Psoas muscle (tissue), 8 donors: ENCODE data around the gene ZNF853. TPM values are rescaled to one million over a fixed set of nuclear protein-coding genes. Genes with fewer than 3 reads are reported as not detected.

Experiments used
- ATAC-seq, 4 donors: fragments of 200-7000 bp; cut with Tn5 transposase; one replicate each; pipeline ENCODE4 v1.9.1; 2020; ENCODE audit warnings: moderate library complexity in 3 of 4, mild to moderate bottlenecking in 2 of 4
- DNase-seq, 2 donors: peaks; one replicate each; pipeline ENCODE4 v3.0.0-alpha.2; 2020
- H3K27ac ChIP-seq: fragments of 200-600 bp; one replicate; pipeline ENCODE4 v1.8.0; 2022
- H3K27me3 ChIP-seq, 3 donors: fragments of 200-600 bp in 1 of 3; one replicate each; pipeline versions ENCODE4 v1.6.1 to v1.8.0; 2013 to 2022; ENCODE audit warnings: low read length in 2 of 3, mild to moderate bottlenecking in 2 of 3, moderate library complexity in 1 of 3; ENCODE audit not compliant: insufficient read depth in 3 of 3
- H3K36me3 ChIP-seq, 2 donors: fragments of 200-600 bp in 1 of 2; one replicate each; pipeline versions ENCODE4 v1.6.1 to v1.8.0; 2013 to 2022; ENCODE audit warnings: low read depth in 1 of 2, mild to moderate bottlenecking in 1 of 2, moderate library complexity in 1 of 2; ENCODE audit not compliant: insufficient read depth in 1 of 2
- H3K4me1 ChIP-seq: fragments of 200-600 bp; one replicate; pipeline ENCODE4 v1.8.0; 2022
- H3K4me3 ChIP-seq: fragments of 200-600 bp; one replicate; pipeline ENCODE4 v1.8.0; 2022; ENCODE audit warnings: mild to moderate bottlenecking
- H3K9me3 ChIP-seq: fragments of 200-600 bp; one replicate; pipeline ENCODE4 v1.8.0; 2022
- WGBS, 3 donors: extraction: QIAGEN DNeasy Blood & Tissue Kit; methylation state at CpG; one replicate each; pipeline versions ENCODE4 v1.1.6 to v1.1.7; 2013; 5-methylcytosine and 5-hydroxymethylcytosine counted together
- intact Hi-C, 2 donors: fragments of 100-400 bp; cut with DNase I; formaldehyde crosslinking; loops; one replicate each; pipeline versions ENCODE4 v1.11.0 to v1.14.2; 2022
- long read RNA-seq, 2 donors: library from polyadenylated mRNA; unstranded; transcript quantifications; one replicate each; pipeline ENCODE4 v2.0.0, GENCODE V29; 2021
- polyA plus RNA-seq, 3 donors: library from polyadenylated mRNA; stranded (reverse); fragments of 200-250 nt; gene quantifications; one replicate each; pipeline ENCODE4 v1.2.3, GENCODE V29; 2013
- total RNA-seq, 4 donors: library from RNA; stranded (reverse); fragmentation: NEBNext Ultra II Directional in 2 of 4; extraction: Animal tissue kit (Norgen Biotek cat#: 25700) in 2 of 4; gene quantifications; one replicate each; pipeline versions ENCODE4 v1.2.1 to v1.2.4, GENCODE V29; 2021 to 2023
- TF ChIP-seq, protein P1 (sequence below): fragments of 200-600 bp; IDR thresholded peaks from one replicate; pipeline ENCODE4 v1.8.0; 2022; ENCODE audit warnings: antibody characterized with exemption
- donor health status: healthy with polysubstance abuse.
- donor health status: DM: no; HTN: no; CAD: no; lungs with moderate emphysema.
- donor health status: Bipolar disorder and iron deficiency.
- donor health status: healthy.
- donor health status: DM: yes; HTN: yes; CAD: no.
- donor health status: DM: no; HTN: no; CAD: no.
- donor health status: DM: no; HTN: no; CAD: no.
- donor health status: DM: yes; HTN: yes; CAD: no.

Gene ZNF853
- total RNA-seq (10 to 100 TPM in 3 of 4 donors, 1 to 10 TPM in 1; 7.0 to 10.5 (median 10.4) TPM), polyA plus RNA-seq (1 to 10 TPM; 4.4 to 7.8 (median 6.7) TPM)
- long read RNA-seq, donor 1, transcript ZNF853-201 (3 exons, 3,857 nt): major isoform, 14 of 22 reads
- long read RNA-seq, donor 1, partial matches to known transcripts: 8 of 22 reads
- long read RNA-seq, donor 1, other reads (novel, unspliced or antisense): 0 of 22 reads
- long read RNA-seq, donor 2, transcript ZNF853-201 (3 exons, 3,857 nt): major isoform, 35 of 93 reads
- long read RNA-seq, donor 2, partial matches to known transcripts: 17 of 93 reads
- long read RNA-seq, donor 2, other reads (novel, unspliced or antisense): 41 of 93 reads

DNA sequence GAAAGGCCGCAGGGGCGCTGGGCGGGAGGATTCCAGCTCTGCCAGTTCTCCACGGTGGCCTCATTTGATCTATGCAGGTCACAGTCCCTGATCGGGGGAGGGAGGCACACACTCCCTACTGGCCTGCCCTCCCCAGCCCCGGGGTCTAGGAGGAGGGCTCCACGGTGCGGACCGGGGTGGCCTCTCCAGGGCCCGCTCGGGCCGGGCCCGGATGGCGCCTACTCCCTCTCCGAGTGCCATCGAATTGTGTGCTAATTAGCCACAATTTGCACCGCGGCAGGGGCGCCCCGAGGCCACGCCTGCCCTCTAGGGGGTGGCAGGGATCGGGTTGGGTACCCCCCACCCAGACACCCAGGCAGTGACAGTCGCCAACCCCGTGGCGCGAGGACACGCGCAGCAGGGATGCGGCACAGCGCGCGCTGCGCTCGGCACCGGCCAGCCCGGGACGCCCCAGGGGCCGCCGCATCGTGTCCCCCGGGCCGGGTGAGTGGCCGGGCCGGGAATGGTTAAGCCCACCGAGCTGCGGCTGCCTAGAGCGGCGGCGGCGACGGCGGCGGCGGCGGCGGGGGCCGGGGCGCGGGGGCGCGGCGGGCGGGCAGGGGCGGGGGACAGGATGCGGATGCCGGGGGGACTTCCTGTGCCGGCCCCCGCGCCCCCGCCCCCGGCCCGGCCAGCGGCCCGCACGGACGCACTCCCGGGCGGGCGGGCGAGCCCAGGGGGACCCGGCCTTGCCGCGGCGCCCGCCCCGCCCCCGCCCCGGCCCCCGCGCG, at the start of gene ZNF853:
ZNF853 (plus strand) TSS at position 658 of the 770 bp plus-strand sequence. CDS start 565 bp downstream, outside the sequence.
- Histone ChIP-seq H3K27me3 (no peaks in the 10 kb centered on the region), H3K9me3 (no peaks in the 10 kb centered on the region), H3K27ac (no peak within 1 kb of the TSS), H3K4me1 (peaks cover 3% of the 10 kb centered on the region), H3K4me3 (peak within 1 kb of the TSS; percentile 74), H3K36me3 (no peaks in the 10 kb centered on the region)
- no peak for DNase-seq
- ATAC-seq: peak in 3 of 4 donors; percentile 37 to 77 (median 68)
- intact Hi-C loops: no loop called here
- 4 to 8% (median 7%) methylated on average over 42 to 90 of the region's 91 CpGs for WGBS, 3 donors
- TF ChIP-seq, protein P1, sequence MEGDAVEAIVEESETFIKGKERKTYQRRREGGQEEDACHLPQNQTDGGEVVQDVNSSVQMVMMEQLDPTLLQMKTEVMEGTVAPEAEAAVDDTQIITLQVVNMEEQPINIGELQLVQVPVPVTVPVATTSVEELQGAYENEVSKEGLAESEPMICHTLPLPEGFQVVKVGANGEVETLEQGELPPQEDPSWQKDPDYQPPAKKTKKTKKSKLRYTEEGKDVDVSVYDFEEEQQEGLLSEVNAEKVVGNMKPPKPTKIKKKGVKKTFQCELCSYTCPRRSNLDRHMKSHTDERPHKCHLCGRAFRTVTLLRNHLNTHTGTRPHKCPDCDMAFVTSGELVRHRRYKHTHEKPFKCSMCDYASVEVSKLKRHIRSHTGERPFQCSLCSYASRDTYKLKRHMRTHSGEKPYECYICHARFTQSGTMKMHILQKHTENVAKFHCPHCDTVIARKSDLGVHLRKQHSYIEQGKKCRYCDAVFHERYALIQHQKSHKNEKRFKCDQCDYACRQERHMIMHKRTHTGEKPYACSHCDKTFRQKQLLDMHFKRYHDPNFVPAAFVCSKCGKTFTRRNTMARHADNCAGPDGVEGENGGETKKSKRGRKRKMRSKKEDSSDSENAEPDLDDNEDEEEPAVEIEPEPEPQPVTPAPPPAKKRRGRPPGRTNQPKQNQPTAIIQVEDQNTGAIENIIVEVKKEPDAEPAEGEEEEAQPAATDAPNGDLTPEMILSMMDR: no peak

DNA sequence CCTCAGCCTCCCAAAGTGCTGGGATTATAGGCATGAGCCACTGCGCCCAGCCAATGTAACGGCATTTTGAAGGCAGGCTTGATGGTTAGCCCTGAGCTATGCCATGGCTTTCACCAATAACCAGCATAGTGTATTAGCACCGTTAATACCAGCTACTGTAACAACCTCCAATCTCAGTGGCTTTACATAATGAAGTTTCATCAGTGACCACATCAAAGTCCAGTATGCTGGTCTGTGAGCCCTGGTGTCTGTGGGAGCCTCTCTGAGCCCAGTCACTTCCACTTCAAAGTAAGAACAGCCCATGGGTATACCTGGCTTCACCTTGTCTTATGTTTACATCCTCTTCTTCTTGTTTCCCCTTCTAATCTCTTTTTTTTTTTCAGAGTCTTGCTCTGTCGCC, 49.8 kb upstream of the ZNF853 start:
- TF ChIP-seq, protein P1: no peak
- no peaks in the 10 kb centered on the region for H3K9me3 ChIP-seq
- 83 to 88% (median 87%) methylated on average over 4 of the region's 4 CpGs for WGBS, 3 donors
- no peak overlapping the region for H3K27ac ChIP-seq
- H3K36me3 ChIP-seq: no peaks in the 10 kb centered on the region
- H3K27me3 ChIP-seq: no peaks in the 10 kb centered on the region
- no peaks in the 10 kb centered on the region for H3K4me1 ChIP-seq
- DNase-seq (no peak), ATAC-seq (no peak)
- intact Hi-C loops: no loop called here
- H3K4me3 ChIP-seq: no peak overlapping the region

DNA sequence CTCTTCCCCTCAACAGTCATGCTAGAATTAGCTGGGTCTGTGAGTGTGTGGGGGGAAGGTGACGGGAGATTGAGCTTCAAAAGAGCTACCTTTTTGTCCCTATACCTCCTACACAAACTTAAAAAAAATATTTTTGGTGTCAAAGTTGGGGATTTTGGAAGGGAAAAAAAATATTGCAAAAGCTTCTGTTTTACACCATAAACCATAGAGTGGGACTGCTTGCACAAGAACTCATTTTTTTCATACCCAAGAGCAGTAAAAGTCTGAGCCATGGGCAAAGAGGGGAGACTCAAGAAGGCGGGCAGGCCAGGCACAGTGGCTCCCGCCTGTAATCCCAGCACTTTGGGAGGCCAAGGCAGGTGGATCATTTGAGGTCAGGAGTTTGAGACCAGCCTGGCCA, 47.5 kb upstream of the ZNF853 start:
- H3K36me3 ChIP-seq: no peaks in the 10 kb centered on the region
- H3K27ac ChIP-seq: no peak overlapping the region
- peaks cover 0 to 2% (median 0%) of the 10 kb centered on the region in 3 donors for H3K27me3 ChIP-seq
- DNase-seq (no peak), ATAC-seq (no peak)
- intact Hi-C loops: no loop called here
- TF ChIP-seq, protein P1: no peak
- 81 to 83% (median 82%) methylated on average over 3 of the region's 3 CpGs for WGBS, 3 donors
- no peak overlapping the region for H3K4me3 ChIP-seq
- H3K9me3 ChIP-seq: no peaks in the 10 kb centered on the region
- H3K4me1 ChIP-seq: no peaks in the 10 kb centered on the region

DNA sequence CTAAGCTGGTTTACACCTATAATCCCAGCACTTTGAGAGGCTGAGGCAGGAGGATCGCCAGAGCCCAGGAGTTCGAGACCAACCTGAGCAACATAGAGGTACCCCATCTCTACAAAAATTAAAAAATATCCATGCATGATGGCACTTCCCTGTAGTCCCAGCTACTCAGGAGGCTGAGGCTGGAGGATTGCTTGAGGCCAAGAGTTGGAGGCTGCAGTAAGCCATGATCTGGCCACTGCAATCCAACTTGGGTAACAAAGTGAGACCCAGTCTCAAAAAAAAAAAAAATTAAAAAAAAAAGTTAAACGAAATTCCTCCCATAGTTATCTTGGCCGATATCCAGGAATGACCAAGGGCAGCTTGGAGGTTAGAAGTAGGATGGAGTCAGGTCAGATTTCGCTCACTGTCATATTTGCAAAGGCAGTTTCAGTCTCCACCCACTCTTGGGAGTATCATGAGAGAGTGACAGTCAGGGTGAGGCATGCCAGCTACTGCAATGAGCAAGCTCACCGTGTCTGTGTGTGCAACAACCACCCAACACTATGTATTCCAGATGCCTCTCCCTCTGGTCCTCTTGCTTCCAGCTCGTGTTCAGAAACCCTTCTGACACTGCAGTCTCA, 44.1 kb upstream of the ZNF853 start:
- ATAC-seq (no peak), DNase-seq (no peak)
- TF ChIP-seq, protein P1: no peak
- no peaks in the 10 kb centered on the region for H3K4me1 ChIP-seq
- no peak overlapping the region for H3K4me3 ChIP-seq
- H3K27me3 ChIP-seq: peaks cover 0 to 2% (median 0%) of the 10 kb centered on the region in 3 donors
- no peak overlapping the region for H3K27ac ChIP-seq
- intact Hi-C loops: no loop called here
- no peaks in the 10 kb centered on the region for H3K36me3 ChIP-seq
- 60 to 73% (median 63%) methylated on average over 7 of the region's 7 CpGs for WGBS, 3 donors
- H3K9me3 ChIP-seq: no peaks in the 10 kb centered on the region
